Measurements from ENCODE around the gene RAB31. TPM values are rescaled to one million over a fixed set of nuclear protein-coding genes. Genes with fewer than 3 reads are reported as not detected.

RAB31 gene
- total RNA-seq, 4 donors from 2014 or later: 108 to 181 (median 136) TPM

- 88 to 92% methylated on average over 7 to 11 of the region's 11 CpGs for WGBS, 2 donors (ENCODE audit: low coverage in 1 of 2)
- Histone ChIP-seq H3K27ac (peak overlapping the region in 2 of 4 donors; percentile 82 to 85), H3K36me3 (no peaks in the 10 kb centered on the region), H3K4me1 (peaks cover 11 to 46% (median 28%) of the 10 kb centered on the region in 3 donors), H3K9me3 (no peaks in the 10 kb centered on the region), H3K27me3 (no peaks in the 10 kb centered on the region), H3K4me3 (no peak overlapping the region)
- ATAC-seq: no peak
- TF ChIP-seq POLR2A (IDR thresholded peaks at IDR 0.05) (no peak), POLR2AphosphoS5 (IDR thresholded peaks at IDR 0.05) (peak; percentile 3), CTCF (IDR thresholded peaks at IDR 0.05) (no peak), EP300 (IDR thresholded peaks at IDR 0.05) (no peak)
These were observed 114.6 kb downstream of the RAB31 start for GRCh38 chr18:9822587-9823185.

- Histone ChIP-seq H3K36me3 (no peaks in the 10 kb centered on the region), H3K27ac (peak overlapping the region; percentile 76 to 85 (median 84)), H3K9me3 (no peaks in the 10 kb centered on the region), H3K4me1 (peaks cover 14 to 52% (median 28%) of the 10 kb centered on the region in 3 donors), H3K4me3 (no peak overlapping the region), H3K27me3 (no peaks in the 10 kb centered on the region)
- WGBS, 2 donors (ENCODE audit: low coverage in 1 of 2): 17 to 27% methylated on average over 1 to 4 of the region's 4 CpGs
- ATAC-seq: no peak
- no peak for TF ChIP-seq POLR2A (IDR thresholded peaks at IDR 0.05)
- TF ChIP-seq EP300 (IDR thresholded peaks at IDR 0.05): no peak
- peak; percentile 61 for TF ChIP-seq POLR2AphosphoS5 (IDR thresholded peaks at IDR 0.05)
- no peak for TF ChIP-seq CTCF (IDR thresholded peaks at IDR 0.05)
These were observed 115.8 kb downstream of the RAB31 start for GRCh38 chr18:9823805-9824473.

GRCh38 chr18:9824474-9824832 is 116.4 kb downstream of the RAB31 start:
- no peaks in the 10 kb centered on the region for H3K27me3 ChIP-seq
- H3K27ac ChIP-seq: peak overlapping the region; percentile 76 to 85 (median 84)
- H3K36me3 ChIP-seq: no peaks in the 10 kb centered on the region
- TF ChIP-seq POLR2A (IDR thresholded peaks at IDR 0.05) (no peak), CTCF (IDR thresholded peaks at IDR 0.05) (no peak), POLR2AphosphoS5 (IDR thresholded peaks at IDR 0.05) (peak; percentile 95), EP300 (IDR thresholded peaks at IDR 0.05) (no peak)
- WGBS, 2 donors (ENCODE audit: low coverage in 1 of 2): 13 to 38% methylated on average over 1 of the region's 3 CpGs
- peaks cover 14 to 52% (median 28%) of the 10 kb centered on the region in 3 donors for H3K4me1 ChIP-seq
- peak; percentile 81 for ATAC-seq
- H3K9me3 ChIP-seq: no peaks in the 10 kb centered on the region
- no peak overlapping the region for H3K4me3 ChIP-seq

GRCh38 chr18:9824952-9825371 is 116.9 kb downstream of the RAB31 start:
- peaks cover 14 to 52% (median 28%) of the 10 kb centered on the region in 3 donors for H3K4me1 ChIP-seq
- WGBS, 2 donors (ENCODE audit: low coverage in 1 of 2): 78% methylated on average over 3 of the region's 3 CpGs; no CpG with 5 or more reads in 1 of the 2 donors
- no peaks in the 10 kb centered on the region for H3K9me3 ChIP-seq
- no peaks in the 10 kb centered on the region for H3K36me3 ChIP-seq
- no peak overlapping the region for H3K4me3 ChIP-seq
- peak; percentile 20 for ATAC-seq
- no peak for TF ChIP-seq POLR2AphosphoS5 (IDR thresholded peaks at IDR 0.05)
- no peak for TF ChIP-seq EP300 (IDR thresholded peaks at IDR 0.05)
- TF ChIP-seq CTCF (IDR thresholded peaks at IDR 0.05): no peak
- no peaks in the 10 kb centered on the region for H3K27me3 ChIP-seq
- H3K27ac ChIP-seq: peak overlapping the region; percentile 76 to 85 (median 84)
